CD4-positive, alpha-beta T cell treated with Interleukin-1 beta for 1 hour (primary cell): Measurements from ENCODE around the gene LEFTY1.
"Not testable (repeated sequence)": the region's sequence is repeated elsewhere in the genome, so short reads cannot be mapped to it uniquely, and the experiment has no call there.

Experiments
- DNase-seq, 2 donors: peaks; one replicate each; pipeline ENCODE4 v3.0.0-alpha.2; 2020 to 2022

The LEFTY1 gene

GRCh38 chr1:225887554-225888288 lies 1.2 kb downstream of the LEFTY1 start:
- DNase-seq: not testable (repeated sequence)

GRCh38 chr1:225887030-225887314 lies 2.0 kb downstream of the LEFTY1 start:
- DNase-seq: no peak

- DNase-seq: no peak
Observed at GRCh38 chr1:225886159-225887029, 2.6 kb downstream of the LEFTY1 start.

GRCh38 chr1:225885336-225885735 lies 3.6 kb downstream of the LEFTY1 start:
- no peak for DNase-seq

GRCh38 chr1:225883616-225884265 lies 5.2 kb downstream of the LEFTY1 start:
- DNase-seq: no peak

- peak in 1 of 2 donors; percentile 9 for DNase-seq
Observed at GRCh38 chr1:225882694-225883615, 6.0 kb downstream of the LEFTY1 start.

- peak; percentile 89 to 90 for DNase-seq
Observed at GRCh38 chr1:225881959-225882693, 6.8 kb downstream of the LEFTY1 start, which contains the start of gene TMEM63A. Gene TMEM63A (minus strand): TSS chr1:225882380. CDS start chr1:225877580, 4,800 bp downstream.

GRCh38 chr1:225881081-225881958 lies 7.6 kb downstream of the LEFTY1 start:
- peak; percentile 37 to 51 for DNase-seq

GRCh38 chr1:225880636-225881035 lies 8.3 kb downstream of the LEFTY1 start:
- no peak for DNase-seq

- no peak for DNase-seq
Observed at GRCh38 chr1:225880222-225880588, 8.7 kb downstream of the LEFTY1 start.

- DNase-seq: no peak
Observed at GRCh38 chr1:225879521-225880221, 9.3 kb downstream of the LEFTY1 start.

- no peak for DNase-seq
Observed at GRCh38 chr1:225878282-225878681, 10.7 kb downstream of the LEFTY1 start.

GRCh38 chr1:225877580-225877979 lies 11.4 kb downstream of the LEFTY1 start:
- peak in 1 of 2 donors; percentile 27 for DNase-seq

- no peak for DNase-seq
Observed at GRCh38 chr1:225876900-225877510, 11.9 kb downstream of the LEFTY1 start.

- DNase-seq: no peak
Observed at GRCh38 chr1:225875044-225875815, 13.7 kb downstream of the LEFTY1 start.

GRCh38 chr1:225874431-225874830 lies 14.5 kb downstream of the LEFTY1 start:
- DNase-seq: no peak

GRCh38 chr1:225873281-225873850 lies 15.6 kb downstream of the LEFTY1 start:
- no peak for DNase-seq

- DNase-seq: no peak
Observed at GRCh38 chr1:225872075-225872430, 16.9 kb downstream of the LEFTY1 start.
